DND-41 (cell line): Measurements from ENCODE around the gene GBE1.

Source experiments
- ATAC-seq: fragments of 200-7000 bp; cut with Tn5 transposase; 3 replicates; pipeline ENCODE4 v1.9.1; 2021; ENCODE audit warnings: low read depth; ENCODE audit not compliant: insufficient read depth
- DNase-seq: peaks from one replicate; pipeline ENCODE4 v3.0.0-alpha.2; 2020
- H2AFZ ChIP-seq: 2 replicates; pipeline ENCODE4 v1.6.0; 2012; ENCODE audit warnings: low read depth, low read length
- H3K27ac ChIP-seq: 2 replicates; pipeline ENCODE4 v1.5.1; 2012; ENCODE audit warnings: low read length, inconsistent platforms
- H3K27me3 ChIP-seq: fragments of 200-600 bp; sonication (generic); 2 replicates; pipeline ENCODE4 v1.6.0; 2012; ENCODE audit warnings: low read length, mild to moderate bottlenecking, inconsistent platforms; ENCODE audit not compliant: insufficient read depth, poor library complexity
- H3K36me3 ChIP-seq: 2 replicates; pipeline ENCODE4 v1.5.1; 2012; ENCODE audit warnings: low read length, inconsistent platforms; ENCODE audit not compliant: insufficient read depth
- H3K4me1 ChIP-seq: 2 replicates; pipeline ENCODE4 v1.5.1; 2012; ENCODE audit warnings: mild to moderate bottlenecking, low read length; ENCODE audit not compliant: insufficient read depth
- H3K4me2 ChIP-seq: 2 replicates; pipeline ENCODE4 v1.6.0; 2012; ENCODE audit warnings: mild to moderate bottlenecking, moderate library complexity, low read length, inconsistent platforms; ENCODE audit not compliant: insufficient read depth
- H3K4me3 ChIP-seq, 2 experiments: fragments of 200-600 bp in 1 of 2; shearing (Covaris generic) in 1 of 2; 2 replicates each; pipeline ENCODE4 v1.5.1; 2012 to 2016; ENCODE audit warnings: inconsistent platforms in 2 of 2, low read length in 2 of 2, mild to moderate bottlenecking in 2 of 2, low read depth in 1 of 2, moderate library complexity in 1 of 2
- H3K79me2 ChIP-seq: 2 replicates; pipeline ENCODE4 v1.6.0; 2012; ENCODE audit warnings: low read length, inconsistent platforms; ENCODE audit not compliant: insufficient read depth
- H3K9ac ChIP-seq: 2 replicates; pipeline ENCODE4 v1.6.0; 2012; ENCODE audit warnings: low read depth, mild to moderate bottlenecking, inconsistent platforms, low read length, moderate library complexity
- H3K9me3 ChIP-seq: 2 replicates; pipeline ENCODE4 v1.5.1; 2012; ENCODE audit warnings: low read length, moderate library complexity, mild to moderate bottlenecking, inconsistent platforms; ENCODE audit not compliant: insufficient read depth, severe bottlenecking
- H4K20me1 ChIP-seq: 2 replicates; pipeline ENCODE4 v1.6.0; 2012; ENCODE audit warnings: low read length; ENCODE audit not compliant: insufficient read depth
- CTCF ChIP-seq: IDR thresholded peaks from 2 replicates; pipeline ENCODE4 v1.5.1; 2012; ENCODE audit warnings: borderline replicate concordance, low read length, moderate library complexity, mild to moderate bottlenecking; ENCODE audit not compliant: poor library complexity, severe bottlenecking; ENCODE audit errors: extremely low read depth
- EZH2 ChIP-seq: IDR thresholded peaks from 3 replicates; pipeline ENCODE4 v1.6.1; 2012; ENCODE audit warnings: borderline replicate concordance, low read depth, mild to moderate bottlenecking, moderate library complexity, low read length, inconsistent platforms; ENCODE audit not compliant: severe bottlenecking

The GBE1 gene

GRCh38 chr3:81788044-81788443, 26.6 kb upstream of the GBE1 start:
- no peak for DNase-seq
- Histone ChIP-seq H4K20me1 (no peaks in the 10 kb centered on the region), H2AFZ (no peak overlapping the region), H3K9me3 (no peaks in the 10 kb centered on the region), H3K4me1 (no peaks in the 10 kb centered on the region), H3K27me3 (no peaks in the 10 kb centered on the region), H3K27ac (no peak overlapping the region), H3K4me3 (no peak overlapping the region), H3K79me2 (no peaks in the 10 kb centered on the region), H3K36me3 (no peaks in the 10 kb centered on the region), H3K4me2 (no peak overlapping the region), H3K9ac (no peak overlapping the region)
- no peak for ATAC-seq
- TF ChIP-seq CTCF (no peak), EZH2 (no peak)

GRCh38 chr3:81782585-81782984, 21.1 kb upstream of the GBE1 start:
- H3K4me1 ChIP-seq, result peaks cover 5% of the 10 kb centered on the region; the same call in 1 of the 2 replicates
- H3K36me3 ChIP-seq, result no peaks in the 10 kb centered on the region
- H2AFZ ChIP-seq, result no peak overlapping the region
- no peak overlapping the region for H3K9ac ChIP-seq
- no peaks in the 10 kb centered on the region for H4K20me1 ChIP-seq
- TF ChIP-seq EZH2 (no peak), CTCF (no peak)
- ATAC-seq, result no peak
- peaks cover 13% of the 10 kb centered on the region for H3K9me3 ChIP-seq
- no peak overlapping the region for H3K4me3 ChIP-seq
- no peaks in the 10 kb centered on the region for H3K27me3 ChIP-seq
- H3K27ac ChIP-seq, result no peak overlapping the region
- H3K79me2 ChIP-seq, result no peaks in the 10 kb centered on the region
- no peak overlapping the region for H3K4me2 ChIP-seq
- DNase-seq, result no peak

- Histone ChIP-seq H2AFZ (peak overlapping the region; percentile 19; the same call in 1 of the 2 replicates), H3K4me3 (no peak overlapping the region), H3K9ac (no peak overlapping the region), H3K27ac (no peak overlapping the region), H3K4me2 (no peak overlapping the region), H3K9me3 (peaks cover 13% of the 10 kb centered on the region), H3K79me2 (no peaks in the 10 kb centered on the region), H3K4me1 (peaks cover 5% of the 10 kb centered on the region; the same call in 1 of the 2 replicates), H4K20me1 (no peaks in the 10 kb centered on the region), H3K36me3 (no peaks in the 10 kb centered on the region), H3K27me3 (no peaks in the 10 kb centered on the region)
- DNase-seq (no peak), ATAC-seq (no peak; the same call in 2 of the 3 replicates)
- no peak for TF ChIP-seq EZH2
- TF ChIP-seq CTCF, result no peak
These were observed 17.3 kb upstream of the GBE1 start for GRCh38 chr3:81778678-81779182.

GRCh38 chr3:81776643-81777042, 15.2 kb upstream of the GBE1 start:
- no peak overlapping the region for H3K4me3 ChIP-seq
- TF ChIP-seq EZH2, result no peak
- no peak for TF ChIP-seq CTCF
- no peak overlapping the region for H3K4me2 ChIP-seq
- peaks cover 12% of the 10 kb centered on the region for H3K9me3 ChIP-seq
- ATAC-seq, result no peak
- H3K4me1 ChIP-seq, result peaks cover 5% of the 10 kb centered on the region; the same call in 1 of the 2 replicates
- H4K20me1 ChIP-seq, result no peaks in the 10 kb centered on the region
- no peak overlapping the region for H3K27ac ChIP-seq
- H3K9ac ChIP-seq, result no peak overlapping the region
- no peaks in the 10 kb centered on the region for H3K79me2 ChIP-seq
- DNase-seq, result no peak
- H3K36me3 ChIP-seq, result no peaks in the 10 kb centered on the region
- H2AFZ ChIP-seq, result peak overlapping the region; percentile 14; the same call in 1 of the 2 replicates
- H3K27me3 ChIP-seq, result no peaks in the 10 kb centered on the region
